Measurements from ENCODE around the gene FTCDNL1. TPM values are rescaled to one million over a fixed set of nuclear protein-coding genes. Genes with fewer than 3 reads are reported as not detected.

The FTCDNL1 gene
- total and polyA plus RNA-seq, 2 of the 13 experiments (the other 11 are each of a cell fraction or from before 2014, with no cell fraction given), result 0.98 to 1.4 TPM

DNA sequence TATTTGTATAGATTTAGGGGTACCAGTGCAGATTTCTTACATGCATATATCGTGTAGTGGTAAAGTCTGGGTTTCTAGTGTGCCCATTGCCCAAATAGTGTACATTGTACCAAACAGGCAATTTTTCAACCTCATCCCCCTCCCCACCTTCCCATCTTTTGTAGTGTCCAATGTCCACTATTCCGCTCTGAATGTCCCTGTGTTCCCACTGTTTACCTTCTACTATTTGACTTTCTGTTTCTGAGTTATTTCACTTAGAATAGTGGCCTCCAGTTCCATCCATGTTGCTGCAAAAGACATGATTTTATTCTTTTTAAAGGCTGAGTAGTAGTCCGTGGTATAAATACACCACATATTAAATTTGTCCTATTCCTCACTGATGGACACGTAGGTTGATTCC lies 132.9 kb downstream of the FTCDNL1 start (continued):
- TF ChIP-seq PAXIP1 (CRISPR knock-in tag; conservative IDR thresholded peaks at IDR 0.05), result peak; percentile 83
- TF ChIP-seq, protein P1, sequence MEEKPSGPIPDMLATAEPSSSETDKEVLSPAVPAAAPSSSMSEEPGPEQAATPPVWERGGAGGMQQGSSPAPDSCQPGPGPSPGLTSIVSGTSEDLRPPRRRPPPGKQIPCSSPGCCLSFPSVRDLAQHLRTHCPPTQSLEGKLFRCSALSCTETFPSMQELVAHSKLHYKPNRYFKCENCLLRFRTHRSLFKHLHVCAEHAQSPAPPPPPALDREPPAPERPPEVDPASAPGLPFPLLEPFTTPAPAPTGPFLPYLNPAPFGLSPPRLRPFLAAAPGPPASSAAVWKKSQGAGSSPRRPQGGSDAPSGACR (CRISPR knock-in tag; IDR thresholded peaks at IDR 0.05), result no peak
- no peak for TF ChIP-seq DMAP1 (CRISPR knock-in tag; IDR thresholded peaks at IDR 0.05)
- peak; percentile 67 for TF ChIP-seq ARID5B (CRISPR knock-in tag; IDR thresholded peaks at IDR 0.05)
- TF ChIP-seq ZNF225 (CRISPR knock-in tag; IDR thresholded peaks at IDR 0.05), result no peak
- TF ChIP-seq SOX13 (IDR thresholded peaks at IDR 0.05), result no peak
- TF ChIP-seq SOX13 (CRISPR knock-in tag; conservative IDR thresholded peaks at IDR 0.05 in 1 of 2, IDR thresholded peaks at IDR 0.05 in 1 of 2), result peak in 1 of 2 experiments; percentile 61; a peak in 1 of 4 replicates
- 0 out of 2 replicates have a peak, but pooled peaks have one; percentile 38 for TF ChIP-seq ZSCAN31 (CRISPR knock-in tag; IDR thresholded peaks at IDR 0.05; ENCODE audit: low read depth)
- TF ChIP-seq, protein P2, sequence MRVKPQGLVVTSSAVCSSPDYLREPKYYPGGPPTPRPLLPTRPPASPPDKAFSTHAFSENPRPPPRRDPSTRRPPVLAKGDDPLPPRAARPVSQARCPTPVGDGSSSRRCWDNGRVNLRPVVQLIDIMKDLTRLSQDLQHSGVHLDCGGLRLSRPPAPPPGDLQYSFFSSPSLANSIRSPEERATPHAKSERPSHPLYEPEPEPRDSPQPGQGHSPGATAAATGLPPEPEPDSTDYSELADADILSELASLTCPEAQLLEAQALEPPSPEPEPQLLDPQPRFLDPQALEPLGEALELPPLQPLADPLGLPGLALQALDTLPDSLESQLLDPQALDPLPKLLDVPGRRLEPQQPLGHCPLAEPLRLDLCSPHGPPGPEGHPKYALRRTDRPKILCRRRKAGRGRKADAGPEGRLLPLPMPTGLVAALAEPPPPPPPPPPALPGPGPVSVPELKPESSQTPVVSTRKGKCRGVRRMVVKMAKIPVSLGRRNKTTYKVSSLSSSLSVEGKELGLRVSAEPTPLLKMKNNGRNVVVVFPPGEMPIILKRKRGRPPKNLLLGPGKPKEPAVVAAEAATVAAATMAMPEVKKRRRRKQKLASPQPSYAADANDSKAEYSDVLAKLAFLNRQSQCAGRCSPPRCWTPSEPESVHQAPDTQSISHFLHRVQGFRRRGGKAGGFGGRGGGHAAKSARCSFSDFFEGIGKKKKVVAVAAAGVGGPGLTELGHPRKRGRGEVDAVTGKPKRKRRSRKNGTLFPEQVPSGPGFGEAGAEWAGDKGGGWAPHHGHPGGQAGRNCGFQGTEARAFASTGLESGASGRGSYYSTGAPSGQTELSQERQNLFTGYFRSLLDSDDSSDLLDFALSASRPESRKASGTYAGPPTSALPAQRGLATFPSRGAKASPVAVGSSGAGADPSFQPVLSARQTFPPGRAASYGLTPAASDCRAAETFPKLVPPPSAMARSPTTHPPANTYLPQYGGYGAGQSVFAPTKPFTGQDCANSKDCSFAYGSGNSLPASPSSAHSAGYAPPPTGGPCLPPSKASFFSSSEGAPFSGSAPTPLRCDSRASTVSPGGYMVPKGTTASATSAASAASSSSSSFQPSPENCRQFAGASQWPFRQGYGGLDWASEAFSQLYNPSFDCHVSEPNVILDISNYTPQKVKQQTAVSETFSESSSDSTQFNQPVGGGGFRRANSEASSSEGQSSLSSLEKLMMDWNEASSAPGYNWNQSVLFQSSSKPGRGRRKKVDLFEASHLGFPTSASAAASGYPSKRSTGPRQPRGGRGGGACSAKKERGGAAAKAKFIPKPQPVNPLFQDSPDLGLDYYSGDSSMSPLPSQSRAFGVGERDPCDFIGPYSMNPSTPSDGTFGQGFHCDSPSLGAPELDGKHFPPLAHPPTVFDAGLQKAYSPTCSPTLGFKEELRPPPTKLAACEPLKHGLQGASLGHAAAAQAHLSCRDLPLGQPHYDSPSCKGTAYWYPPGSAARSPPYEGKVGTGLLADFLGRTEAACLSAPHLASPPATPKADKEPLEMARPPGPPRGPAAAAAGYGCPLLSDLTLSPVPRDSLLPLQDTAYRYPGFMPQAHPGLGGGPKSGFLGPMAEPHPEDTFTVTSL (CRISPR knock-in tag; IDR thresholded peaks at IDR 0.05; ENCODE audit: borderline replicate concordance), result peak; percentile 93; the same call in 1 of the 2 replicates
- TF ChIP-seq ZNF503 (CRISPR knock-in tag; IDR thresholded peaks at IDR 0.05), result peak; percentile 33; the same call in 1 of the 2 replicates
- peak; percentile 76; the same call in 1 of the 2 replicates for TF ChIP-seq ZNF264 (CRISPR knock-in tag; IDR thresholded peaks at IDR 0.05)
- TF ChIP-seq ZNF451 (CRISPR knock-in tag; IDR thresholded peaks at IDR 0.05), result no peak
- peak; percentile 90 for TF ChIP-seq HNF4A (CRISPR knock-in tag; IDR thresholded peaks at IDR 0.05)
- peak; percentile 31; the same call in 1 of the 2 replicates for TF ChIP-seq ZNF549 (CRISPR knock-in tag; IDR thresholded peaks at IDR 0.05)
